Right cardiac atrium (tissue), 5 donors: ENCODE measurements around the gene RAX. TPM values are rescaled to one million over a fixed set of nuclear protein-coding genes. Genes with fewer than 3 reads are reported as not detected.

Source experiments
- ATAC-seq, 2 donors: fragments of 200-7000 bp; cut with Tn5 transposase; one replicate each; pipeline versions ENCODE4 v1.8.0 to v1.9.1; 2020; ENCODE audit warnings: moderate library complexity in 2 of 2, mild to moderate bottlenecking in 1 of 2
- DNase-seq, 3 donors: peaks; one replicate each; pipeline ENCODE4 v3.0.0-alpha.2; 2020
- H3K27ac ChIP-seq: one replicate; pipeline ENCODE4 v1.5.1; 2013; ENCODE audit warnings: mild to moderate bottlenecking, low read length, control low read depth, moderate library complexity
- H3K27me3 ChIP-seq: one replicate; pipeline ENCODE4 v1.6.1; 2013; ENCODE audit not compliant: control insufficient read depth, insufficient read depth
- H3K4me1 ChIP-seq: one replicate; pipeline ENCODE4 v1.6.1; 2013; ENCODE audit warnings: low read length; ENCODE audit not compliant: control insufficient read depth, insufficient read depth
- H3K4me3 ChIP-seq: one replicate; pipeline ENCODE4 v1.5.1; 2013; ENCODE audit warnings: low read length, control low read depth
- H3K9me3 ChIP-seq: one replicate; pipeline ENCODE4 v1.6.1; 2013; ENCODE audit warnings: low read length; ENCODE audit not compliant: control insufficient read depth
- WGBS: extraction: QIAGEN DNeasy Blood & Tissue Kit; methylation state at CpG from one replicate; pipeline ENCODE4 v1.1.7; 2013; 5-methylcytosine and 5-hydroxymethylcytosine counted together
- intact Hi-C, 4 donors: fragments of 100-400 bp; cut with DNase I; formaldehyde crosslinking; loops; one replicate each; pipeline versions ENCODE4 v1.11.0 to v1.14.0; 2022 to 2023
- long read RNA-seq, 4 donors: library from polyadenylated mRNA; unstranded; transcript quantifications; one replicate each; pipeline ENCODE4 v2.0.0, GENCODE V29; 2020 to 2021
- polyA plus RNA-seq: library from polyadenylated mRNA; stranded (reverse); fragments of 200-250 nt; gene quantifications from one replicate; pipeline ENCODE4 v1.2.3, GENCODE V29; 2013
- total RNA-seq, 4 donors: library from RNA; stranded (reverse); fragmentation: NEBNext Ultra II Directional; extraction: Animal tissue kit (Norgen Biotek cat#: 25700); gene quantifications; one replicate each; pipeline ENCODE4 v1.2.1, GENCODE V29; 2021
- donor health status: healthy with polysubstance abuse.
- donor health status: DM: no; HTN: yes; CAD: no.
- donor health status: DM: no; HTN: no; CAD: no.
- donor health status: DM: no; HTN: yes; CAD: no; lungs with severe emphysema.
- donor health status: DM: yes; HTN: yes; CAD: no.

Gene RAX
- not detected for total RNA-seq
- polyA plus RNA-seq = not detected
- long read RNA-seq, donor 1 = 0 reads
- long read RNA-seq, donor 2 = 0 reads
- long read RNA-seq, donor 3 = 0 reads
- long read RNA-seq, donor 4 = 0 reads

DNA sequence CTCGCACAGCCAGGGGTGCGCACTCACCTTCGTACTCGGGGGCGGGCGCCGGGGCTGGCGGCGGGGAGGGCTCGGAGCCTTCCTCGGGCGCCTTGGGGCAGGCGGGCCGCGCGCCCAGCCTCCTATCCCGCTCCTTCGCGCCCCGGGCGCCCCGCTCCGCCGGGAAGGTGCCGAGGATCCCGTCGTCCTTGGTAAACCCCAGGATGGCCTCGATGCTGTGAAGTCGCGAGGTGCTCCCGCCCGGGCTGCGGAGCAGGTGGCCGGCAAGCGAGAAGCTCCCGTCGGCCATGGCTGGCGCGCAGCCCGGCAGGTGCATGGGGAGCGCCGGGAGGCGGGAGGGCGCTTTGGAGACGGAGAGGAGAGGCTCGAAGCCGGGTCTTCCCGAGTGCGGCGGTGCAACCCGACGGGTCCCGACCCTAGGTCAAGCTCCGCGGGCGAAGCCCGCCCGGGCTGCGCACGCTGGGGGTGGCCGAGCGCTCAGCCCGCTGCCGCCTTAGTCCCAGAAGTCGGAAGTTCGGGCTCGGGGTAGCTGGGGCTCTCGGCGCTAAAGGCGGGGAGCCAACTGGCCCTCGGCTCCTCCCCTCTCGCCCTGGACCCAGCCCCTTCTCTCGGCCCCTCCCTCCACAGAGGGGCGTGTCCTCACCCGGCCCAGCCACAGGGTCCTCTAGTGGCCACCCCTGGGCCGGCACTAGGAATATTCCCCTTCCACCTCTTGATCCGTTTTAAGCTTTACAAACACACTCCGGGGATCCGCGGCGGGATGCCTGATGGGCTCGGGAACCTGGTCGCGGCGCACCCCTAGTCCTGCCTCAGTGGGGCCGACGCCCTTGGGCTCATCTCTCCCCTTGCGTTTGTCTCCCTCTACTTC is at the start of gene RAX:
TSS of gene RAX (minus strand) at position 564 of the 868 bp plus-strand sequence. CDS start at position 316, 248 bp downstream.
- H3K27ac ChIP-seq = no peak within 1 kb of the TSS
- H3K9me3 ChIP-seq = no peaks in the 10 kb centered on the region
- WGBS = 3% methylated on average over 88 of the region's 88 CpGs
- intact Hi-C loops = no loop called here
- peak within 1 kb of the TSS; percentile 2 for H3K4me3 ChIP-seq
- no peaks in the 10 kb centered on the region for H3K27me3 ChIP-seq
- DNase-seq = peak in 2 of 3 donors; percentile 48 to 51
- peak; percentile 14 to 49 for ATAC-seq
- no peaks in the 10 kb centered on the region for H3K4me1 ChIP-seq

DNA sequence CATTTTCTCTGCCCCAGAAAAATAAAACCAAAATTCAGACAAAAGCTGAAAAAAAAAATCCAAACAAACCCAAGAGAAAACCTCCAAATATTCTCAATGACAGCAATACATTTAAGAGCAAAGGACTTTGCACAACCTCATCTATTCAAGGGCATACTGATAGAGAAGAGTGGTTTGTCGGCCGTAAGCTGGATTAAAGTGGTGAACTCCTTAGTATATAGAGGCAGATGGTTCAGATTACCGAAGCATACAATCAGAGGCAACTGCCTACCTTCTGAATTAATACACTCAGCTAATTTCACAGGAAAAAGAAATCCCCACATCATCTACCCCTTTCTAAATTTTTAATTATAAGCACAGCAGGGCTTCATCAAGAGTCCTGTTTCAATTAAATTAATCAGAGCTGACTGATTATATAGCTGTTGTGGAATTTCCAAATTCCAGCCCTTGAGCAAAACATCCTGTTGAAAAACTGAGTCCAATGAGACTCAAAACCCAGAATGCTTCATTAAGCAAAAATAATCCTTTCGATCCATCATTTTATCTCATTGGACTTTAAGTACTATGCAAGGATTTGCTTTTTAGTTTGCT is 45.3 kb upstream of the RAX start, which contains the start of gene CPLX4:
TSS of gene CPLX4 (minus strand) at position 190 of the 591 bp plus-strand sequence. CDS start at position 3, 187 bp downstream.
- DNase-seq (no peak), ATAC-seq (no peak)
- H3K9me3 ChIP-seq = no peaks in the 10 kb centered on the region
- intact Hi-C loops = no loop called here
- no peaks in the 10 kb centered on the region for H3K4me1 ChIP-seq
- no peak within 1 kb of the TSS for H3K4me3 ChIP-seq
- no peak within 1 kb of the TSS for H3K27ac ChIP-seq
- H3K27me3 ChIP-seq = no peaks in the 10 kb centered on the region
- 79% methylated on average over 4 of the region's 4 CpGs for WGBS

DNA sequence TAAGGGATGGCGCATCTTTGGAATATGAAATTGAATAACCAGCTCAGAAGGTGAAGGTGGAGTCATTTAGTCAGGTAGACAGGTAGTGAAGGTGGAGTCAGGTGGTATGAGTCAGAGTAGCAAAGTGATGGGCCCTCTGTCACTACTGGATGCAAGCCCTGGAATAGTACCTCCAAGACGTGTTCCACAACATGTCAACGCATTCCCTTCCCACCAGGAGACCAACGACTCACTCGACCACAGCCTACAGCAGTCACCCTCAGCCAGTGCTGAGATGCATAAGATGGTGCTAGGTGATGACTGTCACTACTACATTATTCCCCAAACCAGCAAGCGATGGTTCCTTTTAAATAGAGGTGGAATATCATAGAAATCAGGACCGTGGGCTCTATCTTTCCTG is 38.4 kb upstream of the RAX start:
- H3K9me3 ChIP-seq = no peaks in the 10 kb centered on the region
- no peaks in the 10 kb centered on the region for H3K4me1 ChIP-seq
- no peak for ATAC-seq
- intact Hi-C loops = no loop called here
- H3K27me3 ChIP-seq = no peaks in the 10 kb centered on the region
- no peak for DNase-seq
- WGBS = 77% methylated on average over 7 of the region's 7 CpGs
- no peak overlapping the region for H3K4me3 ChIP-seq
- no peak overlapping the region for H3K27ac ChIP-seq

DNA sequence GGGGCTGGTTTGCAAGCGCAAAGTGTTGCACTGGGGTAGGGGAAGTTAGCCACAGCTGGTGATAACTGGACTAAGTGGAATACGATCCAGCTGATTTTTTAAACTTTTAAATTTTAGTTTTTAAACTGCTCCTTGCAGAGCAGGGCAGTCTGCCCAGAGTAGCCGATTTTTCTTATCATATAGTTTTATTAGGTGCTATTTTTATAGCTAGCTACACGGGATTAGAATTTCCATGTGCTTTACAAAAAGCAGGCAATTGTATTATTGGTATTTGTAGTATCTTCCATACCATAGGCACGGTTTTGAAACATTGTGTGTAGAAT is 35.6 kb upstream of the RAX start:
- Histone ChIP-seq H3K27ac (no peak overlapping the region), H3K9me3 (no peaks in the 10 kb centered on the region), H3K27me3 (no peaks in the 10 kb centered on the region), H3K4me3 (peak overlapping the region; percentile 3), H3K4me1 (no peaks in the 10 kb centered on the region)
- intact Hi-C loops = loop anchor here (5.0 kb wide), 1 partner anchor 93 kb away; no protein-coding TSS in a partner anchor
- ATAC-seq (no peak), DNase-seq (no peak)
- WGBS = 8% methylated on average over 5 of the region's 5 CpGs

DNA sequence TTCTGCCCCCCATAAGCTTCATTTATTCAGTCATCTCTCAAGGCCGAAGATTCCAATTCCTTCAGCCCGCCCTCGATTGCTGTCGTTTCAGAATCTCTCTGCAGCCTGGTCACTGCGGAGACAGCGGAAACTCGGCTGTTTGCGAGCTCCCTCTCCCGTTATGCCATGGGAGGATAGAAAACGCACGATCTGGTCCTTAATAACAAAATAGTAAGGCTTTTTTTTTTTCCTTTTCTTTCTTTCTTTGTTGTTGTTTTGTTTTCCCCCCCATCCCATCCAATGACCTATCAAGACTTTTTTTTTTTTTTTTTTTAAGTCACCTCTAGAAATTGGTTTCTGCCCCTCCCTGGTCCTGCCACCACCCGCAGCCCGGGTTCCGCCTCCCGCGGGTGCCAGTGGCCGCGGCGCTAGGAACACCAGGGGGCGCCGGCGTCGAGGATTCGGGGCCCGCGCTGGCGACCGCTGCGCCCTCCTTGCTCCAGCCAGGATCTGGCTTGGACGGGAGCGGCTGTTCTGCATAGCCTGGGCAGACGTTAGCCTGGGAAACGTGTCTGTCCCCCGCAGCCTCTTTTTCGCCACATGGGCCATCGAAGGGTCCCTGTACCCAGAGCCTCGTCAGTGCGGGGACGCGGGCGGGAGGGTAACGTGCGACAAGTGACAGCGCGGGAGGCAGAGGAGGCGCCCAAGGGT is 35.1 kb upstream of the RAX start:
- Histone ChIP-seq H3K27me3 (no peaks in the 10 kb centered on the region), H3K9me3 (no peaks in the 10 kb centered on the region)

DNA sequence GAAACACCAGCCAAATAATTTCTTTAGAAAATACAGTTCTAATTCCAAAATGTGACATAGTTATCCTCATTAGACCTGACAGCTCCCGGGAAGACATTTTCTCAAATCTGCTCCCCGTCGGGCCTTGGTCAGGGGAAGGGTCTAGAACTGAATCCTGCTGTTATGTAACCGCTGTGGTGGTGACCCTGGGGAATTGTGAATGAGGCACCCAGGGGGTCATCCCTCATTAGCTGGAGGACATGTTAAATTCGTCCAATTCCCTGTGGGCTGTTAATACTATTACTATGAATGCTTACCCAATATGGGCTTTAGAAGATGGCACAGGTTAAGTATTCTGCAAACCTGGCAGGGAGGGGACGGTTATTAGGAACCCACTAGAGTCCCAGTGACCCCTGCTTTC is 33.4 kb upstream of the RAX start:
- H3K27me3 ChIP-seq = no peaks in the 10 kb centered on the region
- no peak overlapping the region for H3K4me3 ChIP-seq
- WGBS = 86% methylated on average over 6 of the region's 6 CpGs
- no peaks in the 10 kb centered on the region for H3K4me1 ChIP-seq
- no peak overlapping the region for H3K27ac ChIP-seq
- DNase-seq (no peak), ATAC-seq (no peak)
- H3K9me3 ChIP-seq = no peaks in the 10 kb centered on the region
- intact Hi-C loops = loop anchor here (5.0 kb wide), 1 partner anchor 96 kb away; no protein-coding TSS in a partner anchor

More for the DNA sequence above, 35.1 kb upstream of the RAX start:
- Histone ChIP-seq H3K4me1 (no peaks in the 10 kb centered on the region), H3K4me3 (peak overlapping the region; percentile 3), H3K27ac (no peak overlapping the region)
- 3% methylated on average over 46 of the region's 46 CpGs for WGBS
- ATAC-seq = peak; percentile 97 to 98
- intact Hi-C loops = loop anchor here (5.0 kb wide), 1 partner anchor 94 kb away; no protein-coding TSS in a partner anchor
- DNase-seq = peak; percentile 78 to 93 (median 92)

DNA sequence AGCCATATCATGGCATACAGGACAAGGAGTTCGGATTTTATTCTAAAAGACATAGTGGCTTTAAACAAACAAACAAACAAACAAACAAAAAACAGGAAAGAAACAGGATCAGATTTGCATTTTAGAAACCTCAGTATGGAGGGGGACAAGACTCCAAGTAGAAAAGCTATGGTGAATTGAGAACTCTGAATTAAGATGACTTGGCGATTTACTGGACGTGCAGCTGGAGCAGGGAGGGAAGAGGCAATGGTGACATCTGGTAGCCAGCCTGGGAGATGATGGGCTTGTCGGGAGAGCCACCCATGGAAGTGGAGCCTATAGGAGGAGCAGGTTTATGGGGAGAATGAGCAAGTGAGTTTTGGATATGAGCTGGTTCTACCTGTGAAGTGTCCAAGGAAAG is 32.0 kb upstream of the RAX start:
- no peaks in the 10 kb centered on the region for H3K9me3 ChIP-seq
- H3K27ac ChIP-seq = no peak overlapping the region
- H3K27me3 ChIP-seq = no peaks in the 10 kb centered on the region
- H3K4me3 ChIP-seq = no peak overlapping the region
- WGBS = 80% methylated on average over 4 of the region's 4 CpGs
- H3K4me1 ChIP-seq = no peaks in the 10 kb centered on the region
- DNase-seq (no peak), ATAC-seq (no peak)
- intact Hi-C loops = loop anchor here (5.0 kb wide), 1 partner anchor 97 kb away; no protein-coding TSS in a partner anchor

DNA sequence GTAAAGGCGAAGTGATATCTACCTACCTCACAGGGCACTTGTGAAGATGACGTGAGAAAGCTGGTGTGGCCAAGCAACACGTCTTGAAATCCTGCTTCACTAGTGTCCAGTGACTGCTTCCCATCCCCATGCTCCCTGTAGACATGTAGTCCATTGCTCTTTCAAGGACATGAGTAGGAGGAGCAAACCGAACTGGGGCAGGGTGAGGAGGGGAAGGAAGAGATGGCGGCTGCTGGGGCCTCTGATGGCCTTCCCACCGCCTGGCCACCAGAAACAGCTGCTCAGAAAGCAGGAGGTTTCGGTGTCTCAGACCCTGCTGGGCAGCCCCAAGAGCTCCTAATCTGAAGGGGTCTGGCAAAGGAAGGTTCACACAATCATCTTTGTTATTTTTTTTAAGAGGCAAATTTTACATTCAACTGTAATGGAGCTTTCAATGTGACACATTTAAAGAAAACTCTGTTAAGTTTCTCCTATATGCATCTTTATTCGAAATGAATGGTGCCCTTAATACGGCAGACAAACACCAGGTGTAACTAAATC is 30.5 kb upstream of the RAX start:
- Histone ChIP-seq H3K9me3 (no peaks in the 10 kb centered on the region), H3K4me1 (no peaks in the 10 kb centered on the region), H3K27ac (no peak overlapping the region), H3K4me3 (no peak overlapping the region), H3K27me3 (no peaks in the 10 kb centered on the region)
- ATAC-seq (no peak), DNase-seq (no peak)
- 81% methylated on average over 9 of the region's 9 CpGs for WGBS
- intact Hi-C loops = no loop called here

DNA sequence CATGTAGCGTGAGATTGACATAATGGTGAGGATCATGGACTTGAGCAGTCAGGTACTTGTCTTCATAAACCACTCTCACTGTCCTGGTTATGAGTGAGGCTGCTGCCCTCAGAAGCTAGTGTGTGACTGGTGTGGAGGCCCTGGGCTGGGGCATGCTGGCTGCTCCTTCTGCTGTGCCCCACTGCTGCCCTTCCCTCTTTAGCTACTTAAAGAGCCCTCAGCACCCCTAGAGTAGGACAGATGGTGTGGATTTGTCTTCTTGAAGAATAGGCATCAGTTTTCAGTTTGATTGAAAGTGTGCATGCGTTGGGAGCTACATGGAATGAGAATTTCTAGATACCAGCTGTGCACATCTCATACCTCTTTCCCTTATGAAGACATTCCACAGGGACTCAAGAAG is 29.8 kb upstream of the RAX start:
- no peaks in the 10 kb centered on the region for H3K9me3 ChIP-seq
- no peaks in the 10 kb centered on the region for H3K4me1 ChIP-seq
- ATAC-seq (no peak), DNase-seq (no peak)
- 85% methylated on average over 2 of the region's 2 CpGs for WGBS
- H3K4me3 ChIP-seq = no peak overlapping the region
- intact Hi-C loops = no loop called here
- H3K27me3 ChIP-seq = no peaks in the 10 kb centered on the region
- no peak overlapping the region for H3K27ac ChIP-seq

DNA sequence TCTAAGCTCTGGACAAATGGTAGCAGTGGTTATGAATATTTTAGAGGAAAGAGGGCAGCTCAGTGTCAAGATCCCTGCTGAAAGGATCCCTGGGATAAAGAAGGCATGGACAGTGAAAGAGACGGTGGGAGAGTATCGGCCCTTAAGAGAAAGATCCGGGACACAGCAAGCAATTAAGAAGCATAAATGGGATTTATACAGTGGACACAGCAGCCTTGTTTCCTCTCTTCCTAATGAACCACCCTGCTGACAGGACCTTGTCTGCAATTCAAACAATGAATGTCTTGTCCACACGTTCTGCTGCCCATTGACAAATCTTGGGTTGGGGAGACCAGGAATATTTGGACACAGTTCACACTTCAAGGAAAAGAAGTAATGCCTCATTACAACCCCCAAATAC is 28.7 kb upstream of the RAX start:
- intact Hi-C loops = no loop called here
- no peaks in the 10 kb centered on the region for H3K9me3 ChIP-seq
- WGBS = 58% methylated on average over 4 of the region's 4 CpGs
- no peak for DNase-seq
- no peak overlapping the region for H3K4me3 ChIP-seq
- no peak overlapping the region for H3K27ac ChIP-seq
- H3K27me3 ChIP-seq = no peaks in the 10 kb centered on the region
- no peaks in the 10 kb centered on the region for H3K4me1 ChIP-seq
- ATAC-seq = no peak
